BJ (cell line): ENCODE measurements around the gene KRR1. TPM values are rescaled to one million over a fixed set of nuclear protein-coding genes. Genes with fewer than 3 reads are reported as not detected.

Experiments used
- CTCF ChIA-PET: fragments of 350-600 bp; formaldehyde crosslinking; extraction: SDS; loops from one replicate; lab custom pipeline; 2021; ENCODE audit warnings: antibody characterized with exemption, inconsistent platforms; lab: Yijun Ruan, JAX
- POLR2A ChIA-PET: fragments of 300-600 bp; sonication (Branson Sonifier 250); formaldehyde crosslinking; extraction: SDS; loops from one replicate; lab custom pipeline; 2021; ENCODE audit warnings: antibody characterized with exemption; lab: Charles Lee
- DNase-seq: peaks from one replicate; pipeline ENCODE4 v3.0.0-alpha.2; 2011; ENCODE audit warnings: low read depth
- H3K27me3 ChIP-seq: 2 replicates; pipeline ENCODE4 v1.6.0; 2011; ENCODE audit warnings: low read length; ENCODE audit not compliant: control insufficient read depth, insufficient read depth
- H3K36me3 ChIP-seq: 2 replicates; pipeline ENCODE4 v1.5.1; 2011; ENCODE audit warnings: low read length; ENCODE audit not compliant: control insufficient read depth, insufficient read depth
- H3K4me3 ChIP-seq: 2 replicates; pipeline ENCODE4 v1.5.1; 2011; ENCODE audit warnings: low read depth, mild to moderate bottlenecking, control low read depth, low read length
- CTCF ChIP-seq: IDR thresholded peaks from 2 replicates; pipeline ENCODE4 v1.5.1; 2011; ENCODE audit warnings: low read depth, mild to moderate bottlenecking, control low read depth, inconsistent platforms, low read length, moderate library complexity; ENCODE audit not compliant: insufficient read depth
- polyA plus RNA-seq: library from polyadenylated mRNA; depleted of rRNA; stranded (reverse); fragments of >200 nt; gene quantifications from 2 replicates; pipeline ENCODE4 v1.2.3, GENCODE V29; 2011

Gene KRR1
- polyA plus RNA-seq, 1 experiment, result 10.4 TPM

DNA sequence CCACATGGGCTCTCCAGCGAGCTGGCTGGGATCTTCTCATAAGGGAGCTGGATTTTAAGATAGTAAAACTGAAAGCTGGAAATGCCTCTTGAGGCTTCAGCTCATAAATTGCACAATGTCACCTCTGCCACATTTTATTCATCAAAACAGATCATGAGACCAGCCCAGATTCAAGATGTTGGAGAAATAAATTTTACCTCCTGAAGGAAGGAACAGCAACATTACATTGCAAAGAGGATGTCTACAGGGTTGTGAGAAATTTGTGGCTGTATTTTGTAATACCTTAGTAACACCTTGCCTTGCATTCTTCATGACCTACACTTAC lies 43.1 kb upstream of the KRR1 start:
- TF ChIP-seq CTCF, result no peak
- POLR2A ChIA-PET, result no interaction called here
- no peaks in the 10 kb centered on the region for H3K36me3 ChIP-seq
- CTCF ChIA-PET, result interaction anchor here (0.6 to 2.5 kb wide), 4 partner anchors 8 to 790 kb away, joined by 3 to 13 read pairs (median 4); no protein-coding TSS in a partner anchor
- H3K4me3 ChIP-seq, result no peak overlapping the region
- DNase-seq, result no peak
- no peaks in the 10 kb centered on the region for H3K27me3 ChIP-seq

DNA sequence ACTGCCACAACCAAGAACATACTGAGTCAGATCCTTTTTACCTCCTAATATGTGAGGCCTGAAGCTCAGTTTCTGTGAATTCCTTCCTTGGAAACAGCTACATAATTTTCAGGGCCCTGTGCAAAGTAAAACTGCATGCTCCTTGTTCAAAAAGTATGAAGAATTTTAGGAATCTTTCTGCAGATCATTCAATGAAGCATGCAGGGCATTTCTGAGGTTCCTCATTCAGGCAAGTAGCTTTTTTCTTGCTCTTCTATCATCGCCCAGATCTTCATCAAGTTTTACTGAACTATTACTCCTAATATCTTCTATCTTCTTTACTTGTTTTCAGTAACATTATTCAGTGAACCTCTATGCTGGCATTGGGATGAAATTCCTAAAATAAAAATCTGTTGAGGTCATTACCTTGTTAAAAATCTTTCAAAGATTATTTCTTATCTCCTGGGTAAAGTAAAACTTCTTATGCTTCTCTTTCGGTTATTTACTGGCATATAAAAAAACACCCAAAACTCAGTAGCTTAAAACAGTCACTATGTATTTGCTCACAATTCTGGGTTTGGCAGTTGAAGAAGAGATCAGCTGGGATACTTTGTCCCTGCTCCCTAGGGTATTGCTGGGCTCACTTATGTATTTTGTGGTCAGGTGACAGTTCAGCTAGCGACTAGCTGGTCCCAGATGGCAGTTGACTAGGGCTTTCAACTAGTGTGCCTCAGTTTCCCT lies 42.6 kb upstream of the KRR1 start:
- peak; percentile 20 for DNase-seq
- H3K27me3 ChIP-seq, result no peaks in the 10 kb centered on the region
- no peak for TF ChIP-seq CTCF
- ChIA-PET POLR2A (interaction anchor here (0.6 kb wide), 1 partner anchor 485 kb away, joined by 3 read pairs; no protein-coding TSS in a partner anchor), CTCF (interaction anchor here (0.6 to 2.5 kb wide), 8 partner anchors 9 to 790 kb away, joined by 3 to 13 read pairs (median 4); partner anchors contain the start of gene PHLDA1)
- no peak overlapping the region for H3K4me3 ChIP-seq
- H3K36me3 ChIP-seq, result no peaks in the 10 kb centered on the region

- Histone ChIP-seq H3K27me3 (no peaks in the 10 kb centered on the region), H3K36me3 (no peaks in the 10 kb centered on the region), H3K4me3 (no peak overlapping the region)
- no peak for TF ChIP-seq CTCF
- ChIA-PET CTCF (interaction anchor here (0.6 to 2.5 kb wide), 7 partner anchors 9 to 493 kb away, joined by 3 to 13 read pairs (median 3); partner anchors contain the start of gene PHLDA1), POLR2A (interaction anchor here (0.6 kb wide), 2 partner anchors 477 to 485 kb away, joined by 3 to 4 read pairs; no protein-coding TSS in a partner anchor)
- DNase-seq, result no peak
Measured at GRCh38 chr12:75553398-75553797, 42.0 kb upstream of the KRR1 start.

DNA sequence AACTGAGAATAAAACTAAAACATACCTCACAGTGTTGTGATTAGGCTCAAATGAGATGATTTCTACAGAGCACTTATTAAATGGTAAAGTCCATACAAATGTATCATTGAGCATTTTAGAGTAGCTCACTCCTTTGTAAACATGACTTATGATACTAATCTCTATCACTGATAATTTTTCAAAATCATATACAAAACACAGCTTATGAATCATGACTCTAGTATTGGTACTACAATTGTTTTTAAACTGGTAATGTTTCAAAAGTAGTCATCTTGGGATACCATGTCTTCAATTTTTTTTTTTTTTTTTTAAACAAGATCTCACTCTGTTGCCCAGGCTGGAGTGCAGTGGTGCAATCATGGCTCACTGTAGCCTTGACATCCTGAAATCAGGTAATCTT lies 40.1 kb upstream of the KRR1 start:
- no peak for DNase-seq
- H3K27me3 ChIP-seq, result no peaks in the 10 kb centered on the region
- ChIA-PET POLR2A (no interaction called here), CTCF (interaction anchor here (1.0 kb wide), 1 partner anchor 25 kb away, joined by 3 read pairs; no protein-coding TSS in a partner anchor)
- no peak overlapping the region for H3K4me3 ChIP-seq
- no peaks in the 10 kb centered on the region for H3K36me3 ChIP-seq
- no peak for TF ChIP-seq CTCF

DNA sequence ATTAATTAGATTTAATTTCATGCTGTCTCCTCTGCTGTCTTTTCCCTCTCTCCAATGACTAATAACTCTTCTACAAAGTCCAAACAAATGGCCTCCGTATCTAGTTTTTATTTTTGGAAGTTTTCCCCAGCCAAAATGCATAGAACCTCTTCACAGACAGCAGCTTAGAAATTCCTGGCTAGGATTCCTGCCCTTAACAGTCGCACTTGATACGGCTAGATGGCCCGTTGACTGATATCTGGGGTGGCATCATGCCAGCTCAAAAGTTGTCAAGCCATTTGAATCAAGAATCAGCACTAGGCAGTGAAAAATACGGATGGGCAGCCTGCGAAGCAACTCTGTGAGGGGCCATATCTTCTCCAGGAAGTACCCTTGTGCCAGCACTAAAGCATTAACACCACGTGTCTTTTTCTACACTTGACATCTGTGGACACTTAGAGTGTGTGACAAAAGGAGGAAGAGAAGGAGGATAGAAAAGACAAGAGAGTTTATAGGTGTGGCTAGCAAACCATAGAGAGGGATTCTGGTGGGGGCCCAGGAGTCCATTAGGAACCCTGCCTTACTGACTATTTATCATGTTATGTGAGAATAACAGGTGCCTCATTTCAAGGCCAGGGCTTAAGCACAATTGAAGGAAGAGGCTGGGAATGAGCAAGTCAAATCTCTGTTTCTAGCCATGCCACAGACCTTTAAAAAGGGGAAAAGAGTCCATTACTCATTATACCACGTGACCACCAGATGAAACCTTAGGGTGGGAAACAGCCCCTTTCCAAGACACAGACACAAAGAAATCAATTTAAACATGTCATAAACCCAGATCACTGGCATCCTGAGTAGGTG lies 39.2 kb upstream of the KRR1 start:
- CTCF ChIA-PET, result interaction anchor here (1.0 kb wide), 1 partner anchor 24 kb away, joined by 3 read pairs; no protein-coding TSS in a partner anchor
- no peaks in the 10 kb centered on the region for H3K27me3 ChIP-seq
- POLR2A ChIA-PET, result no interaction called here
- DNase-seq, result no peak
- no peaks in the 10 kb centered on the region for H3K36me3 ChIP-seq
- no peak for TF ChIP-seq CTCF
- no peak overlapping the region for H3K4me3 ChIP-seq
